Natural killer cell (primary cell): ENCODE results near the gene FGFR2. TPM values are rescaled to one million over a fixed set of nuclear protein-coding genes. Genes with fewer than 3 reads are reported as not detected.

Experiments
- ATAC-seq, 3 donors: fragments of 150-1000 bp in 2 of 3; fragments of 200-7000 bp in 1 of 3; cut with Tn5 transposase; 1 replicate in 1 of 3; 2 replicates in 2 of 3; pipeline ENCODE4 v1.10.0; 2021; ENCODE audit warnings: mild to moderate bottlenecking in 2 of 3, moderate library complexity in 2 of 3
- DNase-seq, 2 donors: peaks; one replicate each; pipeline versions ENCODE4 v3.0.0 to v3.0.0-alpha.2; 2013 to 2021; ENCODE audit warnings: mixed read lengths in 1 of 2
- H3K27ac ChIP-seq: one replicate; pipeline ENCODE4 v1.5.1; 2013; ENCODE audit warnings: mild to moderate bottlenecking, low read length
- H3K27me3 ChIP-seq: one replicate; pipeline ENCODE4 v1.6.1; 2013; ENCODE audit warnings: low read length; ENCODE audit not compliant: control insufficient read depth, insufficient read depth
- H3K36me3 ChIP-seq: one replicate; pipeline ENCODE4 v1.6.1; 2013; ENCODE audit warnings: low read length; ENCODE audit not compliant: control insufficient read depth, insufficient read depth
- H3K4me1 ChIP-seq: one replicate; pipeline ENCODE4 v1.6.1; 2013; ENCODE audit warnings: low read length; ENCODE audit not compliant: control insufficient read depth, insufficient read depth
- H3K4me3 ChIP-seq: one replicate; pipeline ENCODE4 v1.5.1; 2013; ENCODE audit warnings: low read length
- H3K9me3 ChIP-seq: one replicate; pipeline ENCODE4 v1.6.1; 2013; ENCODE audit warnings: low read length; ENCODE audit not compliant: control insufficient read depth, insufficient read depth
- H3K27ac Mint-ChIP-seq, 2 donors: one replicate each; pipeline ENCODE4 v1.8.0; 2022; ENCODE audit warnings: mild to moderate bottlenecking in 2 of 2, mixed read lengths in 2 of 2, moderate library complexity in 1 of 2
- H3K27me3 Mint-ChIP-seq, 2 donors: one replicate each; pipeline ENCODE4 v1.8.0; 2022; ENCODE audit warnings: low read depth in 2 of 2, mixed read lengths in 2 of 2
- H3K36me3 Mint-ChIP-seq: one replicate; pipeline ENCODE4 v1.8.0; 2022; ENCODE audit warnings: mixed read lengths
- H3K4me1 Mint-ChIP-seq, 2 donors: one replicate each; pipeline ENCODE4 v1.8.0; 2022; ENCODE audit warnings: mixed read lengths in 2 of 2
- H3K4me3 Mint-ChIP-seq: one replicate; pipeline ENCODE4 v1.8.0; 2022; ENCODE audit warnings: mild to moderate bottlenecking, moderate library complexity, mixed read lengths
- H3K9me3 Mint-ChIP-seq, 2 donors: one replicate each; pipeline ENCODE4 v1.8.0; 2022; ENCODE audit warnings: mixed read lengths in 2 of 2
- CTCF ChIP-seq: fragments of 200-600 bp; IDR thresholded peaks from one replicate; pipeline ENCODE4 v1.8.0; 2022; ENCODE audit warnings: antibody characterized with exemption
- WGBS: methylation state at CpG from one replicate; pipeline ENCODE4 v1.1.7; 2013; ENCODE audit warnings: missing lambda C conversion rate; ENCODE audit not compliant: insufficient coverage; 5-methylcytosine and 5-hydroxymethylcytosine counted together
- intact Hi-C: fragments of 100-400 bp; cut with micrococcal nuclease; formaldehyde crosslinking; loops from one replicate; pipeline ENCODE4 v1.14.2; 2022
- total RNA-seq, 4 donors: library from RNA; stranded (reverse); fragments of 120-200 nt in 1 of 4; gene quantifications; one replicate each; pipeline versions ENCODE4 v1.2.3 to v1.2.4, GENCODE V29; 2013 to 2022

The FGFR2 gene
- total RNA-seq, 3 donors from 2014 or later (not counting 1 experiment from before 2014, with no cell fraction given), result 0.72 to 5.6 TPM; not detected in 1

GRCh38 chr10:121450247-121450646 is 148.0 kb downstream of the FGFR2 start:
- no peak for TF ChIP-seq CTCF
- no peak for ATAC-seq
- no peaks in the 10 kb centered on the region for H3K36me3 ChIP-seq
- H3K27ac ChIP-seq, result no peak overlapping the region
- Mint-ChIP-seq H3K4me1 (no peaks in the 10 kb centered on the region), H3K27me3 (no peaks in the 10 kb centered on the region), H3K27ac (no peak overlapping the region), H3K36me3 (no peaks in the 10 kb centered on the region), H3K4me3 (no peak overlapping the region), H3K9me3 (no peaks in the 10 kb centered on the region)
- H3K4me3 ChIP-seq, result no peak overlapping the region
- intact Hi-C loops, result no loop called here
- H3K27me3 ChIP-seq, result no peaks in the 10 kb centered on the region
- no peak for DNase-seq
- H3K9me3 ChIP-seq, result no peaks in the 10 kb centered on the region
- no peaks in the 10 kb centered on the region for H3K4me1 ChIP-seq
- 97% methylated on average over 5 of the region's 6 CpGs for WGBS

- no peak overlapping the region for H3K27ac Mint-ChIP-seq
- no peaks in the 10 kb centered on the region for H3K9me3 Mint-ChIP-seq
- Histone ChIP-seq H3K4me1 (no peaks in the 10 kb centered on the region), H3K27ac (no peak overlapping the region), H3K4me3 (no peak overlapping the region), H3K27me3 (no peaks in the 10 kb centered on the region), H3K9me3 (no peaks in the 10 kb centered on the region), H3K36me3 (no peaks in the 10 kb centered on the region)
- ATAC-seq (no peak), DNase-seq (no peak)
- WGBS, result 87% methylated on average over 4 of the region's 4 CpGs
- no peak for TF ChIP-seq CTCF
- no peaks in the 10 kb centered on the region for H3K4me1 Mint-ChIP-seq
- H3K36me3 Mint-ChIP-seq, result no peaks in the 10 kb centered on the region
- no peaks in the 10 kb centered on the region for H3K27me3 Mint-ChIP-seq
- intact Hi-C loops, result no loop called here
- H3K4me3 Mint-ChIP-seq, result no peak overlapping the region
Measured at GRCh38 chr10:121449482-121449924, 148.7 kb downstream of the FGFR2 start.

GRCh38 chr10:121448766-121449421 is 149.3 kb downstream of the FGFR2 start:
- no peak overlapping the region for H3K27ac Mint-ChIP-seq
- no peak overlapping the region for H3K27ac ChIP-seq
- intact Hi-C loops, result no loop called here
- no peaks in the 10 kb centered on the region for H3K9me3 Mint-ChIP-seq
- H3K36me3 ChIP-seq, result no peaks in the 10 kb centered on the region
- no peak overlapping the region for H3K4me3 ChIP-seq
- ATAC-seq (no peak), DNase-seq (no peak)
- H3K4me1 Mint-ChIP-seq, result no peaks in the 10 kb centered on the region
- 69% methylated on average over 5 of the region's 5 CpGs for WGBS
- no peaks in the 10 kb centered on the region for H3K27me3 ChIP-seq
- H3K4me1 ChIP-seq, result no peaks in the 10 kb centered on the region
- H3K27me3 Mint-ChIP-seq, result no peaks in the 10 kb centered on the region
- no peaks in the 10 kb centered on the region for H3K9me3 ChIP-seq
- H3K4me3 Mint-ChIP-seq, result no peak overlapping the region
- H3K36me3 Mint-ChIP-seq, result no peaks in the 10 kb centered on the region
- no peak for TF ChIP-seq CTCF
